Activated T-helper 17 cell treated with anti-CD3 and anti-CD28 coated beads, Interleukin-2, amount 50 U/mL, for 72 hours (primary cell): ENCODE measurements around the gene THAP11. TPM values are rescaled to one million over a fixed set of nuclear protein-coding genes. Genes with fewer than 3 reads are reported as not detected.

ENCODE experiments used
- ATAC-seq: fragments of 150-1000 bp; cut with Tn5 transposase; replicated peaks from 2 replicates; pipeline ENCODE4 v1.10.0; 2021; ENCODE audit warnings: mild to moderate bottlenecking, moderate library complexity
- H3K27ac Mint-ChIP-seq: one replicate; pipeline ENCODE4 v1.8.0; 2022; ENCODE audit warnings: mixed read lengths
- H3K27me3 Mint-ChIP-seq: one replicate; pipeline ENCODE4 v1.8.0; 2022; ENCODE audit warnings: mixed read lengths
- H3K36me3 Mint-ChIP-seq: one replicate; pipeline ENCODE4 v1.8.0; 2022; ENCODE audit warnings: low read depth, mild to moderate bottlenecking, mixed read lengths
- H3K4me1 Mint-ChIP-seq: one replicate; pipeline ENCODE4 v1.8.0; 2022; ENCODE audit warnings: mixed read lengths
- H3K4me3 Mint-ChIP-seq: one replicate; pipeline ENCODE4 v1.8.0; 2022; ENCODE audit warnings: mild to moderate bottlenecking, mixed read lengths
- H3K9me3 Mint-ChIP-seq: one replicate; pipeline ENCODE4 v1.8.0; 2022; ENCODE audit warnings: mixed read lengths
- total RNA-seq, 2 donors: library from RNA; stranded (reverse); gene quantifications; one replicate each; pipeline ENCODE4 v1.2.3, GENCODE V29; 2022

The THAP11 gene
- total RNA-seq, 2 donors from 2014 or later: 29.9 to 51.6 TPM

GRCh38 chr16:67864594-67864993 is 22.5 kb downstream of the THAP11 start:
- ATAC-seq: no peak
- H3K27me3 Mint-ChIP-seq: no peaks in the 10 kb centered on the region
- no peaks in the 10 kb centered on the region for H3K9me3 Mint-ChIP-seq
- no peaks in the 10 kb centered on the region for H3K4me1 Mint-ChIP-seq
- H3K27ac Mint-ChIP-seq: no peak overlapping the region
- H3K36me3 Mint-ChIP-seq: peaks cover 68% of the 10 kb centered on the region
- no peak overlapping the region for H3K4me3 Mint-ChIP-seq

DNA sequence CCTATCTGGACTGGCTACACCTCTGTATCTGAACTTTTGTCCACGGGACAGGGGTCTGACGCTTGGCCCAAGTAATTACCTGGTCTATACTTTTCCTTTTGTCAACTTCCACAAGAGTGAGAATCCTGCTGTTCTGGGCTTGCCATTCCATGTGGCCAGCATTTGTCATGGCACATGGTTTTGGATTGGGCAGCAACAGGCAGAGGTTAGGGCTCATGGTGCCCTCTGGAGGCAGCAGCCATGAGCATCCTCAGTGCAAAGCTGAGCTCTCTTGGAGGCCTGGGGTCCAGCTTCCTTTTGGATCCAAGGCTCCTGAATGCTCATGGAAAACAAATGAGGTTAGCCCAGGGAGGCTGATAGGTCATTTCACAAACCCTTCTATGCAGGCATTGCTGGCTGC is 23.2 kb downstream of the THAP11 start:
- peaks cover 71% of the 10 kb centered on the region for H3K36me3 Mint-ChIP-seq
- peak; percentile 60 for ATAC-seq
- H3K27me3 Mint-ChIP-seq: no peaks in the 10 kb centered on the region
- no peak overlapping the region for H3K4me3 Mint-ChIP-seq
- no peak overlapping the region for H3K27ac Mint-ChIP-seq
- H3K4me1 Mint-ChIP-seq: no peaks in the 10 kb centered on the region
- no peaks in the 10 kb centered on the region for H3K9me3 Mint-ChIP-seq

DNA sequence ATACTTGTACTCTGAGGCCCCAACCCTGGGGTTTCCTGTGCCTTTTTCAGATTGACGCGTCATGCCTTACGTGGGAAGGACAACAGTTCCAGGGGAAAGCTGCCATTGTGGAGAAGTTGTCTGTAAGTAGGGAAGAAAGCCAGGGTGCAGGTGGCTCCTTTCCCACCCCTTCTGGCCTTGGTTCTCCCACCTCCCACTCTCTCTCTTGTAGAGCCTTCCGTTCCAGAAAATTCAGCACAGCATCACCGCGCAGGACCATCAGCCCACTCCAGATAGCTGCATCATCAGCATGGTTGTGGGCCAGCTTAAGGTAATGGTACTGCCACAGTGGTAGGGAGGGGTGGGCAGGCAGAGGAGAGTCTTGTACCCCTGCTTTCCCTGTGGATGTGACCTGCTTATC is 26.2 kb downstream of the THAP11 start:
- ATAC-seq: no peak
- no peaks in the 10 kb centered on the region for H3K27me3 Mint-ChIP-seq
- no peak overlapping the region for H3K4me3 Mint-ChIP-seq
- H3K27ac Mint-ChIP-seq: no peak overlapping the region
- H3K9me3 Mint-ChIP-seq: no peaks in the 10 kb centered on the region
- peaks cover 70% of the 10 kb centered on the region for H3K36me3 Mint-ChIP-seq
- no peaks in the 10 kb centered on the region for H3K4me1 Mint-ChIP-seq

GRCh38 chr16:67869653-67870052 is 27.5 kb downstream of the THAP11 start:
- Mint-ChIP-seq H3K9me3 (no peaks in the 10 kb centered on the region), H3K36me3 (peaks cover 74% of the 10 kb centered on the region), H3K27me3 (no peaks in the 10 kb centered on the region), H3K4me3 (no peak overlapping the region), H3K27ac (no peak overlapping the region), H3K4me1 (peaks cover 6% of the 10 kb centered on the region)
- no peak for ATAC-seq

DNA sequence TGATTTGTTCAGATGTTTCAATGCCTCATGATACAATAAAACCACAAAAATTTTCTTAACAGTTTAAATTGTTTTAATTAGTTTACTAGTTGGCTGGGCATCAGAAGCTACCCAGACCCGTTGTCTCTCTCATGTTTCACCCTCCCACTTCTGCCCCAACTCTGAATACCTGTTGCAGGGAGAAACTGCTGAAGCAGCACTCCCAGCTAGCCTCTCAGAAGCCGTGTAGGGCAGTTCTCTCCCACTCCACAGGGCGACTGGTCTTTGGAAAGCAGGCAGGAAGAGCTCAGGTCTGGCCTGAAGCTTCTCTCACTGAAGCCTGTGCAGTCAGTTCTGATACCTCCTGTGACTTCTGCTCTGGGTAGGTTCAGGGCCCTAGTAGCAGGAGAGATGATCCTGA is 29.1 kb downstream of the THAP11 start:
- H3K27me3 Mint-ChIP-seq: no peaks in the 10 kb centered on the region
- no peaks in the 10 kb centered on the region for H3K9me3 Mint-ChIP-seq

GRCh38 chr16:67872131-67872630 is 30.1 kb downstream of the THAP11 start:
- ATAC-seq: no peak
- H3K27ac Mint-ChIP-seq: peak overlapping the region; percentile 97
- peak overlapping the region; percentile 99 for H3K4me3 Mint-ChIP-seq
- H3K27me3 Mint-ChIP-seq: no peaks in the 10 kb centered on the region
- H3K4me1 Mint-ChIP-seq: peaks cover 16% of the 10 kb centered on the region
- peaks cover 73% of the 10 kb centered on the region for H3K36me3 Mint-ChIP-seq
- H3K9me3 Mint-ChIP-seq: no peaks in the 10 kb centered on the region

More for the DNA sequence above, 29.1 kb downstream of the THAP11 start:
- H3K4me3 Mint-ChIP-seq: no peak overlapping the region
- peak overlapping the region; percentile 97 for H3K27ac Mint-ChIP-seq
- peaks cover 16% of the 10 kb centered on the region for H3K4me1 Mint-ChIP-seq
- ATAC-seq: no peak
- H3K36me3 Mint-ChIP-seq: peaks cover 73% of the 10 kb centered on the region

DNA sequence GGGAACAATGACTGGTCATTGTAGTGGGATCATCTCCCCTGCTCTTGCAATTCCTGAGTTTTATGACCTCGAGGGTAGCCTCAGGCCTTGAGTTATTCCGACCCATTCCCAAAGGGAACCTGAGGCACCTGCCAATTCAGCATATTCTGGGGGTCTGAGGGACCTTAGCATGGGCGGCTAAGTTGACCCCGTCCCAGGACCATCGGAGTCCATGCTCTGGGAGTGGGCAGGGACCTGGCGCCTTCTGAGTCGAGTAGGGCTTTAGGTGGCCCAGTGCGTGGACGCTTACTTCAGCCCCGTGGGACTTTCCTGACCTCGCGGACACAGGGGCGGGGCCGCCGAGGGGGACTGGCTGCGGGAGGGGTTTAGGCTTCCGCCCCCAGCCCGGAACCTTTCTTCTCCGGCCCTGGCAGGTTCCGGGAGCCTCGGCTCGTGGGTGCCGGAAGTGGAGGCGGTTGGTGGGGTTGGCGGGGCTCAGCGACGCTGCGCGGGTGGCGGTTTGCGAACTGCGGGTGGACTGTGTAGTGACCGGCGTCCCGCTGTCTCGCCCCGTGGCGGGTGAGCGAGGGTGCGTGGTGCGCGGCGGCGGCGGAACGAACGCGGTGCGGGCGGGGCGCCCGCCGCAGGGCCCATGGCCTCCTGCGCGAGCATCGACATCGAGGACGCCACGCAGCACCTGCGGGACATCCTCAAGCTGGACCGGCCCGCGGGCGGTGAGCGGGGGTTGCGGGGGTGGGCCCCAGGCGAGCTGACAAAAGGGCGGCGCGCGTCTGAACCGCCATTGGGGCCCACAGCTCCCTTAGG is 30.7 kb downstream of the THAP11 start, which contains the start of gene EDC4:
Gene EDC4, plus strand, starts transcription at position 422 of the 804 bp plus-strand sequence. Its CDS starts 210 bp downstream, at position 632.
- H3K4me1 Mint-ChIP-seq: peaks cover 16% of the 10 kb centered on the region
- peak; percentile 89 for ATAC-seq
- H3K27me3 Mint-ChIP-seq: no peaks in the 10 kb centered on the region
- H3K9me3 Mint-ChIP-seq: no peaks in the 10 kb centered on the region
- peak within 1 kb of the TSS; percentile 97 for H3K27ac Mint-ChIP-seq
- H3K36me3 Mint-ChIP-seq: peaks cover 73% of the 10 kb centered on the region
- H3K4me3 Mint-ChIP-seq: peak within 1 kb of the TSS; percentile 99

DNA sequence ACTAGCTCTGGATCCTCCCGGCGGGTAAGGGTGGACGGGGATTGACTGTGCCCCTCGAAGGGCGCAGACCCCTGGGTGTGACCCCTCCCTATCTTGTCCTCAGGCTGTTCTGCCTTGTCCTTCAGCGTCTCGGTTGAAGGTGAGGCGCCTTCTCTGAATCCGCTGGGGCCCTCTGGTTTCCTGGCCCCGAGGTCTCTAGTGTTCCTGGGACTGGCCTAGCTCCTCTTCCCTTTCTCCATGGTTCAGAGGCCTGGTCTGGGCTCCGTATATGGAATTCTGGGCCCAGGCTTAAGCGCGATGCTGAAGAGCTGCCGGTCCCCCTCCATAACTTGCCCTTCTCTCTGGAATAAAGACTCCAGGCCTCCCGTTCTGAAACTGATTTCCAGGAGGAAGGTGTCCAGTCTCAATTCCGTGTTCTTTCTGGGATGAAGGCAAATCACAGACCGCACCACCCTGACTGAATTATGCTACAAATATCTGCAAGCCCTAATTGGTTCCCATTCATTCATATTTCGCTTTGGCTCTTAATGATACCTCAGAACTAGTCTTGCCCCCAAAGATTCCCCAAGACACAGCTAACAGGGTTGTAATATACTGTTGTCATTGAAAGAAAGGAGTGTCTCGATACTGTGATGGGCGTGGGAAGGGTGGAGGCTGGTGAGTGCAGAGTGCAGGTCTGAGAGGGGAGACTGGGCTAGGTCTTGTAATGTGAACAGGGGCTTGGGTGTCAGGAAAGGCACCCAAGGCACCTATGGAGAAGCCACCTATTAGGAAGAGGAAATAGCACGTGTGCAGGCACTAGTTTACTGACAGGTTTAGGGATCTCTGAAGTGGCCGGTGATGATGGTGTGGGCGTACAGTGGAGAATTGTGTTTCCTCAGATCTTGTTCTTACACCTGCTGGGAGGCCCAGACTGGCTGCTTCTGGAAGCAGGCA is 31.6 kb downstream of the THAP11 start:
- Mint-ChIP-seq H3K4me3 (peak overlapping the region; percentile 99), H3K4me1 (peaks cover 16% of the 10 kb centered on the region), H3K27me3 (no peaks in the 10 kb centered on the region), H3K36me3 (peaks cover 75% of the 10 kb centered on the region), H3K9me3 (no peaks in the 10 kb centered on the region), H3K27ac (peak overlapping the region; percentile 97)
- peak; percentile 21 for ATAC-seq

GRCh38 chr16:67874372-67874771 is 32.3 kb downstream of the THAP11 start:
- H3K4me1 Mint-ChIP-seq: peaks cover 16% of the 10 kb centered on the region
- peak overlapping the region; percentile 99 for H3K4me3 Mint-ChIP-seq
- peaks cover 76% of the 10 kb centered on the region for H3K36me3 Mint-ChIP-seq
- ATAC-seq: no peak
- no peaks in the 10 kb centered on the region for H3K9me3 Mint-ChIP-seq
- H3K27me3 Mint-ChIP-seq: no peaks in the 10 kb centered on the region
- peak overlapping the region; percentile 97 for H3K27ac Mint-ChIP-seq

DNA sequence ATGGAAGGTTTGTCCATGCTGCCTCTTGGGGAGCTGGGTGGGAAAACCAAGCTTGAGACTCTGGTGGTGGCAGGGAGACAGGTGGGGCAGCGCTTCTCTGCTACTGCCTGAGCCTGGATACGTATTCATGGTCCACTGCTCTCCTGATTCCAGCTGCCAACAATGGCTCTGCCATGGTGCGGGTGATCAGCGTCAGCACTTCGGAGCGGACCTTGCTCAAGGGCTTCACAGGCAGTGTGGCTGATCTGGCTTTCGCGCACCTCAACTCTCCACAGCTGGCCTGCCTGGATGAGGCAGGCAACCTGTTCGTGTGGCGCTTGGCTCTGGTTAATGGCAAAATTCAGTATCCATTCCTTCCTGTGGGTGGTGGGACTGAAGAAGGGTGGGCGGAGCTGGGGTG is 34.9 kb downstream of the THAP11 start:
- Mint-ChIP-seq H3K4me1 (peaks cover 16% of the 10 kb centered on the region), H3K27ac (no peak overlapping the region), H3K36me3 (peaks cover 81% of the 10 kb centered on the region), H3K27me3 (no peaks in the 10 kb centered on the region), H3K4me3 (no peak overlapping the region), H3K9me3 (no peaks in the 10 kb centered on the region)
- no peak for ATAC-seq

GRCh38 chr16:67878232-67878631 is 36.1 kb downstream of the THAP11 start:
- Mint-ChIP-seq H3K4me1 (peaks cover 16% of the 10 kb centered on the region), H3K27ac (no peak overlapping the region), H3K27me3 (no peaks in the 10 kb centered on the region), H3K9me3 (no peaks in the 10 kb centered on the region), H3K4me3 (no peak overlapping the region), H3K36me3 (peaks cover 89% of the 10 kb centered on the region)
- no peak for ATAC-seq

- Mint-ChIP-seq H3K9me3 (no peaks in the 10 kb centered on the region), H3K4me3 (no peak overlapping the region), H3K27me3 (no peaks in the 10 kb centered on the region), H3K4me1 (peaks cover 13% of the 10 kb centered on the region), H3K36me3 (peaks cover 91% of the 10 kb centered on the region), H3K27ac (no peak overlapping the region)
- ATAC-seq: no peak
Observed at GRCh38 chr16:67878846-67879245, 36.7 kb downstream of the THAP11 start.

DNA sequence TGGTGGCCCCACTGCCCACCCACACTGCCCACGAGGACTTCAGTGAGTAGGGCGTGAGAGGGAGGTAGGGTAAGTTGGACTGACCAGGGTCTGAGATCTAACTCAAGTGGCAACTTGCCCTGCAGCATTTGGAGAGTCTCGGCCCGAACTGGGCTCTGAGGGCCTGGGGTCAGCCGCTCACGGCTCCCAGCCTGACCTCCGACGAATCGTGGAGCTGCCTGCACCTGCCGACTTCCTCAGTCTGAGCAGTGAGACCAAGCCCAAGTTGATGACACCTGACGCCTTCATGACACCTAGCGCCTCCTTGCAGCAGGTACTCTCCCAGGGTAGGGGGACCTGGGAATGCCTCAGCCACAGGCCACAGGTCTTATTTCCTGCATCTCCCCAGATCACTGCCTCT is 37.3 kb downstream of the THAP11 start:
- Mint-ChIP-seq H3K4me3 (no peak overlapping the region), H3K27ac (no peak overlapping the region), H3K4me1 (peaks cover 9% of the 10 kb centered on the region), H3K9me3 (no peaks in the 10 kb centered on the region), H3K27me3 (no peaks in the 10 kb centered on the region), H3K36me3 (peaks cover 92% of the 10 kb centered on the region)
- ATAC-seq: no peak

DNA sequence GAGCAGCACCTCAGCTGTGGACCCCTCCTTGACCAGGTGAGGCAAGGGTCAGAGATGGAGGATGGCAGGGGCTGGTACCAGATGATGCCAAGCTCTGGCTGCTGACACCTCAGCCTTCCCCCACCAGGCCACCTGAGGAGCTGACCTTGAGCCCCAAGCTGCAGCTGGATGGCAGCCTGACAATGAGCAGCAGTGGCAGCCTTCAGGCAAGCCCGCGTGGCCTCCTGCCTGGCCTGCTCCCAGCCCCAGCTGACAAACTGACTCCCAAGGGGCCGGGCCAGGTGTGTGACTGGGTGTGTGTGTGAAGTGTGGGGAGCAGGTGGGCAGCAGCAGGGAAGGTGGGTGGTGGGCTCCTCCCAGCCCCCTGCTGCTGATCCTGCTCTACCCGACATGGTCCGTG is 37.8 kb downstream of the THAP11 start:
- Mint-ChIP-seq H3K27me3 (no peaks in the 10 kb centered on the region), H3K9me3 (no peaks in the 10 kb centered on the region), H3K4me1 (peaks cover 8% of the 10 kb centered on the region), H3K27ac (no peak overlapping the region), H3K4me3 (no peak overlapping the region), H3K36me3 (peaks cover 93% of the 10 kb centered on the region)
- no peak for ATAC-seq
